Astrocyte (in vitro differentiated cells and primary cell): Measurements from ENCODE around the gene AGRN. TPM values are rescaled to one million over a fixed set of nuclear protein-coding genes. Genes with fewer than 3 reads are reported as not detected.
A peak's percentile ranks its signal among the peaks of the same experiment; 100 is the strongest.

Experiments used
- DNase-seq: peaks from one replicate; pipeline ENCODE4 v3.0.0-alpha.2; 2010; ENCODE audit warnings: low read depth
- FAIRE-seq: peaks from 2 replicates; lab custom pipeline; 2011; peaks lifted over from hg19 to GRCh38; lab: Jason Lieb, UNC
- H2AFZ ChIP-seq: 2 replicates; pipeline ENCODE4 v1.6.0; 2012; ENCODE audit warnings: low read depth, low read length, inconsistent platforms
- H3K27ac ChIP-seq: 2 replicates; pipeline ENCODE4 v1.5.1; 2011; ENCODE audit warnings: low read depth, low read length, inconsistent platforms
- H3K27me3 ChIP-seq: 2 replicates; pipeline ENCODE4 v1.6.0; 2011; ENCODE audit warnings: low read length, inconsistent platforms; ENCODE audit not compliant: insufficient read depth
- H3K36me3 ChIP-seq: 2 replicates; pipeline ENCODE4 v1.5.1; 2011; ENCODE audit warnings: low read length, inconsistent platforms; ENCODE audit not compliant: insufficient read depth
- H3K4me1 ChIP-seq: 2 replicates; pipeline ENCODE4 v1.5.1; 2011; ENCODE audit warnings: low read length, inconsistent platforms; ENCODE audit not compliant: insufficient read depth
- H3K4me2 ChIP-seq: 2 replicates; pipeline ENCODE4 v1.6.0; 2012; ENCODE audit warnings: low read length, inconsistent platforms
- H3K4me3 ChIP-seq: 2 replicates; pipeline ENCODE4 v1.5.1; 2011; ENCODE audit warnings: low read depth, mild to moderate bottlenecking, low read length, inconsistent platforms; ENCODE audit not compliant: insufficient read depth
- H3K79me2 ChIP-seq: 2 replicates; pipeline ENCODE4 v1.6.0; 2012; ENCODE audit warnings: mild to moderate bottlenecking, low read length, inconsistent platforms; ENCODE audit not compliant: insufficient read depth
- H3K9ac ChIP-seq: 2 replicates; pipeline ENCODE4 v1.6.0; 2012; ENCODE audit warnings: mild to moderate bottlenecking, low read length, inconsistent platforms
- H3K9me3 ChIP-seq: 2 replicates; pipeline ENCODE4 v1.5.1; 2012; ENCODE audit warnings: low read depth, mild to moderate bottlenecking, low read length, inconsistent platforms; ENCODE audit not compliant: insufficient read depth
- H4K20me1 ChIP-seq: 2 replicates; pipeline ENCODE4 v1.6.0; 2012; ENCODE audit warnings: low read length, inconsistent platforms; ENCODE audit not compliant: insufficient read depth
- H3K27ac Mint-ChIP-seq: one replicate; pipeline ENCODE4 v1.8.0; 2021; ENCODE audit warnings: mild to moderate bottlenecking, mixed read lengths; ENCODE audit not compliant: unreplicated experiment
- H3K27me3 Mint-ChIP-seq: one replicate; pipeline ENCODE4 v1.8.0; 2021; ENCODE audit warnings: low read depth, mixed read lengths; ENCODE audit not compliant: unreplicated experiment
- H3K36me3 Mint-ChIP-seq: one replicate; pipeline ENCODE4 v1.8.0; 2021; ENCODE audit warnings: low read depth, mixed read lengths; ENCODE audit not compliant: unreplicated experiment
- H3K4me1 Mint-ChIP-seq: one replicate; pipeline ENCODE4 v1.8.0; 2021; ENCODE audit warnings: low read depth, mixed read lengths; ENCODE audit not compliant: unreplicated experiment
- H3K4me3 Mint-ChIP-seq: one replicate; pipeline ENCODE4 v1.8.0; 2021; ENCODE audit warnings: mild to moderate bottlenecking, moderate library complexity, mixed read lengths; ENCODE audit not compliant: unreplicated experiment
- H3K9me3 Mint-ChIP-seq: one replicate; pipeline ENCODE4 v1.8.0; 2021; ENCODE audit warnings: mild to moderate bottlenecking, mixed read lengths; ENCODE audit not compliant: unreplicated experiment
- CTCF ChIP-seq: IDR thresholded peaks from 2 replicates; pipeline ENCODE4 v1.5.1; 2011; ENCODE audit warnings: low read depth, mild to moderate bottlenecking, inconsistent platforms, low read length, moderate library complexity; ENCODE audit not compliant: insufficient read depth
- EZH2 ChIP-seq: IDR thresholded peaks from 2 replicates; pipeline ENCODE4 v1.6.1; 2012; ENCODE audit warnings: mild to moderate bottlenecking, low read length, inconsistent platforms; ENCODE audit not compliant: insufficient read depth
- total RNA-seq: library from RNA; stranded (reverse); gene quantifications from 2 replicates; pipeline ENCODE4 v1.2.1, GENCODE V29; 2021

Gene AGRN
- total RNA-seq, 1 donor from 2014 or later, result 589 TPM

- TF ChIP-seq EZH2 (no peak), CTCF (no peak)
- no peak for DNase-seq
- Histone ChIP-seq H3K9ac (peak overlapping the region; percentile 52), H3K27ac (no peak overlapping the region), H3K4me1 (peaks cover 21% of the 10 kb centered on the region), H4K20me1 (peaks cover 30% of the 10 kb centered on the region), H3K4me3 (peak overlapping the region; percentile 61), H3K9me3 (no peaks in the 10 kb centered on the region), H2AFZ (peak overlapping the region; percentile 80), H3K4me2 (peak overlapping the region; percentile 91), H3K36me3 (no peaks in the 10 kb centered on the region), H3K27me3 (no peaks in the 10 kb centered on the region), H3K79me2 (no peaks in the 10 kb centered on the region)
- FAIRE-seq, result no peak
- Mint-ChIP-seq H3K27me3 (peaks cover 4% of the 10 kb centered on the region), H3K27ac (no peak overlapping the region), H3K4me3 (peak overlapping the region; percentile 79), H3K4me1 (peaks cover 4% of the 10 kb centered on the region), H3K9me3 (no peaks in the 10 kb centered on the region), H3K36me3 (peaks cover 2% of the 10 kb centered on the region)
These were observed 39.1 kb downstream of the AGRN start for GRCh38 chr1:1058921-1059493.

- H3K36me3 ChIP-seq, result no peaks in the 10 kb centered on the region
- no peak for TF ChIP-seq CTCF
- TF ChIP-seq EZH2, result no peak
- H4K20me1 ChIP-seq, result peaks cover 23% of the 10 kb centered on the region
- H2AFZ ChIP-seq, result peak overlapping the region; percentile 80
- no peaks in the 10 kb centered on the region for H3K79me2 ChIP-seq
- DNase-seq, result peak; percentile 31
- H3K4me2 ChIP-seq, result peak overlapping the region; percentile 91
- peak overlapping the region; percentile 61 for H3K4me3 ChIP-seq
- H3K9ac ChIP-seq, result peak overlapping the region; percentile 58
- Mint-ChIP-seq H3K4me1 (peaks cover 4% of the 10 kb centered on the region), H3K27ac (peak overlapping the region; percentile 34), H3K9me3 (no peaks in the 10 kb centered on the region), H3K27me3 (peaks cover 4% of the 10 kb centered on the region), H3K4me3 (peak overlapping the region; percentile 84), H3K36me3 (peaks cover 2% of the 10 kb centered on the region)
- no peak for FAIRE-seq
- no peak overlapping the region for H3K27ac ChIP-seq
- peaks cover 26% of the 10 kb centered on the region for H3K4me1 ChIP-seq
- no peaks in the 10 kb centered on the region for H3K9me3 ChIP-seq
- H3K27me3 ChIP-seq, result no peaks in the 10 kb centered on the region
These were observed 39.8 kb downstream of the AGRN start for GRCh38 chr1:1059494-1060280.
